ENCODE measurements around the gene A2ML1.
"Not testable (repeated sequence)": the region's sequence is repeated elsewhere in the genome, so short reads cannot be mapped to it uniquely, and the experiment has no call there.

A2ML1 gene

DNA sequence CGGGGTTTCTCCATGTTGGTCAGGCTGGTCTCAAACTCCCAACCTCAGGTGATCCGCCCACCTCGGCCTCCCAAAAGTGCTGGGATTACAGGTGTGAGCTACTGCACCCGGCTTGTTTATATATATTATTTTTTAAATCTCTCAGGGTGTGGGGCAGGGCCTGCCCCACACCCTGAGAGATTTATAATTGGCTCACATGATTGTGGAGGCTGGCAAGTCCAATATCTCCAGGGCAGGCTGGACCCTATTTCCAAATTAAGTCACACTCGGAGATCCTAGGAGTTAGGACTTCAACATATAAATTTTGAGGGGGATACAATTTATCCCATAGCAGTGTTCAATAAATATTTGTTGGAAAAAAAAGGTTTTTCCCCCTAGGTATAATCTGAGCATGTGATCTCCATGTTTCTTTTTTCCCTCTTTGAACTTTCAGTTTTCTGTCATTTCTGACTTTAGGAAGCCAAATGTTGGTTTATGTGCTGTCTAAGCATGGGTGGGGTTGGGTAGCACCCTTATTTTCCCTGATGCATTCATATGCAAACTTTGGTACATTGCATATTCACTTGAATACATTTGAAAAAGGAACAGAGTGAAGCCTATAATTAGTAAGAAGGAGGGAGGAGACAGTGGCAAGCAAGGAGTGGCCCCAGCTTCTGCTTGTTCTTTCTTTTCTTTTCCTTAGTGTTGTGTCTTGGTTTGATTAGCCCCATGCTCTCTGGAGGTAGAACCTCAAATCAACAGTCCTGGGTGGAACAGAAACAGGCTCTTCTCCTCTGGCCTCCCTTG lies 8.7 kb upstream of the A2ML1 start:
- DNase-seq (ENCODE audit: low spot score): no peak
- TF ChIP-seq, protein P1, sequence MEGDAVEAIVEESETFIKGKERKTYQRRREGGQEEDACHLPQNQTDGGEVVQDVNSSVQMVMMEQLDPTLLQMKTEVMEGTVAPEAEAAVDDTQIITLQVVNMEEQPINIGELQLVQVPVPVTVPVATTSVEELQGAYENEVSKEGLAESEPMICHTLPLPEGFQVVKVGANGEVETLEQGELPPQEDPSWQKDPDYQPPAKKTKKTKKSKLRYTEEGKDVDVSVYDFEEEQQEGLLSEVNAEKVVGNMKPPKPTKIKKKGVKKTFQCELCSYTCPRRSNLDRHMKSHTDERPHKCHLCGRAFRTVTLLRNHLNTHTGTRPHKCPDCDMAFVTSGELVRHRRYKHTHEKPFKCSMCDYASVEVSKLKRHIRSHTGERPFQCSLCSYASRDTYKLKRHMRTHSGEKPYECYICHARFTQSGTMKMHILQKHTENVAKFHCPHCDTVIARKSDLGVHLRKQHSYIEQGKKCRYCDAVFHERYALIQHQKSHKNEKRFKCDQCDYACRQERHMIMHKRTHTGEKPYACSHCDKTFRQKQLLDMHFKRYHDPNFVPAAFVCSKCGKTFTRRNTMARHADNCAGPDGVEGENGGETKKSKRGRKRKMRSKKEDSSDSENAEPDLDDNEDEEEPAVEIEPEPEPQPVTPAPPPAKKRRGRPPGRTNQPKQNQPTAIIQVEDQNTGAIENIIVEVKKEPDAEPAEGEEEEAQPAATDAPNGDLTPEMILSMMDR (IDR thresholded peaks at IDR 0.05): no peak
- no peak overlapping the region for H3K4me3 ChIP-seq
- no peak overlapping the region for H3K27ac ChIP-seq

DNA sequence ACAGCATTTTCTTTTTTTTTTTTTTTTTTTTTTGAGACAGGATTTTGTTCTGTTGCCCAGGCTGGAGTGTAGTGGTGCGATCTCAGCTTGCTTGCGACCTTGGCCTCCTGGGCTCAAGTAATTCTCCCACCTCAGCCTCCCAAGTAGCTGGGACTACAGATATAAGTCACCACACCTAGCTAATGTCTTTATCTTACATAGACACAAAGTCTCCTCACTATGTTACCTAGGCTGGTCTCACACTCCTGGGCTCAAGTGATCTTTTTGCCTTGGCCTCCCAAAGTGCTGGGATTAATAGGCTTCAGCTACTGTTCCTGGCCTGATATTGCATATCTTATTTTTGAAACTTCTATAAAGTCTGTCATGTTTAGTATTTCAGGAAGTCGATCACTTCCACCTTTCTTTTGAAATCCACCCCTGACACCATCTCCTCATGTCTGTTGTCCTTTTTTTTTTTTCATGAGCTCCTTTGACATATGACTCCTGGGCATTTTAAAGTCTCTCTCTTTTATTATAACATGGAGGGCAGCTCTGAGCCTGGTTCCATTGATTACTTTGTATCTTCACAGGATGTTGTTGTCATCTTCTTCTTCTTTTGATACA lies 5.9 kb upstream of the A2ML1 start:
- TF ChIP-seq, protein P1 (IDR thresholded peaks at IDR 0.05): no peak
- H3K4me3 ChIP-seq: no peak overlapping the region
- H3K27ac ChIP-seq: no peak overlapping the region
- no peak for DNase-seq (ENCODE audit: low spot score)

DNA sequence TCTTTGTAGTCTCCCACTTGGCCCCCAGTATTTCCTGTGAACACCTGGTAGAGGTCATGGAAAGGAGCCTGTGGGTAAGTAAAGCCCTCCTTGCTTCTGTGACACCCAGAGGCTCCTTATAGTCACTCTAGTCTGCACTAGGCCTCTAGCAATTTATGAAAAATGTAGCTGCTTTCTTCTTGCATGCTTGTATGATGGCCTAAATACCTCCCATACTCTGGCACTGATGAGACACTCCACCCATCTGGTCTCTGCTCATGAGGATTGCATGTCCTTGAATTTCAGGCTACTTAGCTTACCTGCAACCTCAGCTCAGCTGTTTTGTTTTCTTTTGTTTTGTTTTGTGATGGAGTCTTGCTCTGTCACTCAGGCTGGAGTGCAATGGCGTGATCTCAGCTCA lies 4.6 kb upstream of the A2ML1 start:
- DNase-seq (ENCODE audit: low spot score): no peak
- Histone ChIP-seq H3K27ac (no peak overlapping the region), H3K4me3 (no peak overlapping the region)
- TF ChIP-seq, protein P1 (IDR thresholded peaks at IDR 0.05): no peak

DNA sequence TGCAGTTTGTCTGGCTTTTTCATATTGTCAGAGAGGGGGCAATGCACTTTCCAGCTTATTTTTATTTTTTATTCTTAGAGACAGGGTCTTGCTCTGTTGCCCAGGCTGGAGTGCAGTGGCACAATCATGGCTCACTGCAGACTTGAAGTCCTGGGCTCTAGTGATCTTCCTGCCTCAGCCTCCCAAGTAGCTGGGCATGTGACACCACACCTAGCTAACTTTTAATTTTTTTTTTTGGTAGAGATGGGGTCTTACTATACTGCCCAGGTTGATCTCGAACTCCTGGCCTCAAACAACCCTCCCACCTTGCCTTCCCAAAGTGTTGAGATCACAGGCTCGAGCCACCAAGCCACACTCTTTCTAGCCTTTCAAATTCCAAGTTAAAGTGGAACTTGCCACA lies 3.9 kb upstream of the A2ML1 start:
- no peak overlapping the region for H3K27ac ChIP-seq
- no peak for DNase-seq (ENCODE audit: low spot score)
- no peak overlapping the region for H3K4me3 ChIP-seq
- TF ChIP-seq, protein P1 (IDR thresholded peaks at IDR 0.05): no peak

DNA sequence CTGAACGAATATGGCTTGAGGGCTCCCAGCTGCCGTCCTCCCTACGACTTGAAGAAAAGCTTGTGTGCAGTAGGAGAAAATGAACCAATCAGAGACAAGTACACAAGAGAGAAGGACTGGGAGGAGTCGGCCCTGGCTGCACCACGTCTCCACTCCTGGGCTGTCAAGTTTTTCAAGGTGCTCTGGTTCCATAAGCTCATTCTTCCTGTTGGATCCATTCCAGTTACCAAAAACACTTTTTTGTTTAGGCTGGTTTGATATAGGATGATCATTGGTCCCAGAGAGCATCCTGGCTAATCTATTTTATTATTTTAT lies 2.8 kb upstream of the A2ML1 start:
- H3K27ac ChIP-seq: no peak overlapping the region
- TF ChIP-seq, protein P1 (IDR thresholded peaks at IDR 0.05): no peak

DNA sequence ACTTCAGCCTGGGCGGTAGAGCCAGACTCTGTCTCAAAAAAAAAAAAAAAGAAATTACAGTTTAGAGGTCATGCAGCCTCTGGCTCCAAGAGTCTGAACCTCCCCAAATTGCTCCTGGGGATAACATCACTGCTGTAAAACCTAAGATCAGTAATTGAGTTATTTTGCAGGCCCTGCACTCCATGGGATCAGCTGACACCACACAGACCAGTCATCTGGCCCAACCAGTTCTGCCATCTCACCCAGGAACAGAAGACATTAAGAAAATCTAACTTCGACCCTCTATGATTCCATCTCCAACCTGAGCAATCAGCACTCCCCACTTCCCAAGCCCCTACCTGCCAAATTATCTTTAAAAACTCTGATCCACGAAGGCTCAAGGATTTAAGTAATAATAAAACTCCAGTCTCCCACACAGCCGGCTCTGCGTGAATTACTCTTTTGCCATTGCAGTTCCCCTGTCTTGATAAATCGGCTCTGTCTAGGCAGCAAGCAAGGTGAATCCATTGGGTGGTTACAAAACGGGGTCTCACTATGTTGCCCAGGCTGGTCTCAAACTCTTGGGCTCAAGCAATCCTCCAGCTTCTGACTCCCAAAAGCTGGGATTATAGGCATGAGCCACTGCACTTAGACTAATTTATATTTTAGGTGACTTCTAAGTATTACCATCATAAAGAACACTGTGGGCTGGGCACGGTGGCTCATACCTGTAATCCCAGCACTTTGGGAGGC lies 1.6 kb upstream of the A2ML1 start:
- not testable (repeated sequence) for H3K4me3 ChIP-seq; H3K27ac ChIP-seq; DNase-seq (ENCODE audit: low spot score)

More for the DNA sequence above, 2.8 kb upstream of the A2ML1 start:
- H3K4me3 ChIP-seq: no peak overlapping the region
- no peak for DNase-seq (ENCODE audit: low spot score)

DNA sequence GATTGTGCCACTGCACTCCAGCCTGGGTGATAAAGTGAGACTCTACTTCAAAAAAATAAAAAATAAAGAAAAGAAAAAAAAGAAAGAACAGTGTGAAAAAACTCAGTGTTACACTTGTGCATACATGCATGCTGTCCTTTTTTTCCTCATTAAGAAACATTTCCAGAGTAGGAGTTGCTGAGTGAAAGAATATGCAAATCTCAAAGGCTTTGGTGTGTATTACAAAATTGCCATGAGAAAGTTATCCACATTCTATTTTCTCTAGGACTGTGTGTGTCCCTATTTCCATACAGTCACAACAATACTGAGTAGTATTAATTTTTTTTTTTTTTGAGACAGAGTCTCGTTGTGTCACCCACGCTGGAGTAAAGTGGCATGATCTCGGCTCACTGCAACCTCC lies 830 bp upstream of the A2ML1 start:
- no peak for DNase-seq (ENCODE audit: low spot score)
- Histone ChIP-seq H3K4me3 (no peak overlapping the region), H3K27ac (no peak overlapping the region)
- TF ChIP-seq, protein P1 (IDR thresholded peaks at IDR 0.05): no peak
